ENCODE results near the gene THRA.

THRA gene

GRCh38 chr17:40017422-40018080 lies 45.2 kb upstream of the THRA start:
- TF ChIP-seq CTCF (IDR thresholded peaks at IDR 0.05; ENCODE audit: low read depth, low read length): no peak
- no peaks in the 10 kb centered on the region for H3K27me3 ChIP-seq (ENCODE audit: insufficient read depth, low read depth, severe bottlenecking)
- H3K27ac ChIP-seq: peak overlapping the region; percentile 49; the same call in 1 of the 2 replicates
- H3K36me3 ChIP-seq: peaks cover 45% of the 10 kb centered on the region
- no peaks in the 10 kb centered on the region for H3K9me3 ChIP-seq (ENCODE audit: severe bottlenecking)
- DNase-seq: no peak
- H3K4me3 ChIP-seq (ENCODE audit: low read depth, low read length): no peak overlapping the region

- Histone ChIP-seq H3K27ac (peak overlapping the region; percentile 49), H3K36me3 (peaks cover 54% of the 10 kb centered on the region), H3K4me3 (ENCODE audit: low read depth, low read length) (no peak overlapping the region)
Observed at GRCh38 chr17:40018211-40019121, 44.3 kb upstream of the THRA start.

GRCh38 chr17:40019140-40019991 lies 43.4 kb upstream of the THRA start:
- Histone ChIP-seq H3K27ac (peak overlapping the region; percentile 49), H3K36me3 (peaks cover 63% of the 10 kb centered on the region), H3K27me3 (ENCODE audit: insufficient read depth, low read depth, severe bottlenecking) (no peaks in the 10 kb centered on the region), H3K4me3 (ENCODE audit: low read depth, low read length) (no peak overlapping the region), H3K9me3 (ENCODE audit: severe bottlenecking) (no peaks in the 10 kb centered on the region)
- peak; percentile 46 for DNase-seq
- TF ChIP-seq CTCF (IDR thresholded peaks at IDR 0.05; ENCODE audit: low read depth, low read length): peak; percentile 60

More at GRCh38 chr17:40018211-40019121, 44.3 kb upstream of the THRA start:
- Histone ChIP-seq H3K27me3 (ENCODE audit: insufficient read depth, low read depth, severe bottlenecking) (no peaks in the 10 kb centered on the region), H3K9me3 (ENCODE audit: severe bottlenecking) (no peaks in the 10 kb centered on the region)
- no peak for TF ChIP-seq CTCF (IDR thresholded peaks at IDR 0.05; ENCODE audit: low read depth, low read length)
- DNase-seq: peak; percentile 64

- TF ChIP-seq CTCF (IDR thresholded peaks at IDR 0.05; ENCODE audit: low read depth, low read length): no peak
- Histone ChIP-seq H3K27ac (0 out of 2 replicates have a peak overlapping the region, but pooled peaks have one; percentile 10), H3K36me3 (peaks cover 71% of the 10 kb centered on the region), H3K27me3 (ENCODE audit: insufficient read depth, low read depth, severe bottlenecking) (no peaks in the 10 kb centered on the region), H3K9me3 (ENCODE audit: severe bottlenecking) (no peaks in the 10 kb centered on the region), H3K4me3 (ENCODE audit: low read depth, low read length) (no peak overlapping the region)
- no peak for DNase-seq
Observed at GRCh38 chr17:40020146-40020545, 42.6 kb upstream of the THRA start.

- no peak for DNase-seq
- no peak overlapping the region for H3K4me3 ChIP-seq (ENCODE audit: low read depth, low read length)
- no peaks in the 10 kb centered on the region for H3K27me3 ChIP-seq (ENCODE audit: insufficient read depth, low read depth, severe bottlenecking)
- no peak overlapping the region; the same call in 1 of the 2 replicates for H3K27ac ChIP-seq
- H3K9me3 ChIP-seq (ENCODE audit: severe bottlenecking): no peaks in the 10 kb centered on the region
- H3K36me3 ChIP-seq: peaks cover 85% of the 10 kb centered on the region
- TF ChIP-seq CTCF (IDR thresholded peaks at IDR 0.05; ENCODE audit: low read depth, low read length): no peak
Observed at GRCh38 chr17:40021451-40021971, 41.3 kb upstream of the THRA start.

All from WERI-Rb-1 (cell line).